HG02623 (cell line): ENCODE results near the gene UFSP2.

Experiments used
- ATAC-seq: cut with Tn5 transposase; IDR thresholded peaks from one replicate; pipeline ENCODE4 v1.9.1; 2021; ENCODE audit warnings: moderate library complexity; ENCODE audit not compliant: unreplicated experiment

The UFSP2 gene, protein sequence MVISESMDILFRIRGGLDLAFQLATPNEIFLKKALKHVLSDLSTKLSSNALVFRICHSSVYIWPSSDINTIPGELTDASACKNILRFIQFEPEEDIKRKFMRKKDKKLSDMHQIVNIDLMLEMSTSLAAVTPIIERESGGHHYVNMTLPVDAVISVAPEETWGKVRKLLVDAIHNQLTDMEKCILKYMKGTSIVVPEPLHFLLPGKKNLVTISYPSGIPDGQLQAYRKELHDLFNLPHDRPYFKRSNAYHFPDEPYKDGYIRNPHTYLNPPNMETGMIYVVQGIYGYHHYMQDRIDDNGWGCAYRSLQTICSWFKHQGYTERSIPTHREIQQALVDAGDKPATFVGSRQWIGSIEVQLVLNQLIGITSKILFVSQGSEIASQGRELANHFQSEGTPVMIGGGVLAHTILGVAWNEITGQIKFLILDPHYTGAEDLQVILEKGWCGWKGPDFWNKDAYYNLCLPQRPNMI

GRCh38 chr4:185425647-185426352, at the start of gene UFSP2:
Gene UFSP2, minus strand, starts transcription at chr4:185425964. Its CDS starts 96 bp downstream, at chr4:185425868.
- peak; percentile 90 for ATAC-seq

GRCh38 chr4:185473247-185473646, 47.5 kb upstream of the UFSP2 start:
- ATAC-seq = no peak

- no peak for ATAC-seq
Measured at GRCh38 chr4:185472103-185472542, 46.4 kb upstream of the UFSP2 start.

GRCh38 chr4:185471235-185472102, 45.7 kb upstream of the UFSP2 start, which contains the start of gene CCDC110:
Gene CCDC110, minus strand, starts transcription at chr4:185471733. Its CDS starts 50 bp downstream, at chr4:185471683.
- ATAC-seq = peak; percentile 90

DNA sequence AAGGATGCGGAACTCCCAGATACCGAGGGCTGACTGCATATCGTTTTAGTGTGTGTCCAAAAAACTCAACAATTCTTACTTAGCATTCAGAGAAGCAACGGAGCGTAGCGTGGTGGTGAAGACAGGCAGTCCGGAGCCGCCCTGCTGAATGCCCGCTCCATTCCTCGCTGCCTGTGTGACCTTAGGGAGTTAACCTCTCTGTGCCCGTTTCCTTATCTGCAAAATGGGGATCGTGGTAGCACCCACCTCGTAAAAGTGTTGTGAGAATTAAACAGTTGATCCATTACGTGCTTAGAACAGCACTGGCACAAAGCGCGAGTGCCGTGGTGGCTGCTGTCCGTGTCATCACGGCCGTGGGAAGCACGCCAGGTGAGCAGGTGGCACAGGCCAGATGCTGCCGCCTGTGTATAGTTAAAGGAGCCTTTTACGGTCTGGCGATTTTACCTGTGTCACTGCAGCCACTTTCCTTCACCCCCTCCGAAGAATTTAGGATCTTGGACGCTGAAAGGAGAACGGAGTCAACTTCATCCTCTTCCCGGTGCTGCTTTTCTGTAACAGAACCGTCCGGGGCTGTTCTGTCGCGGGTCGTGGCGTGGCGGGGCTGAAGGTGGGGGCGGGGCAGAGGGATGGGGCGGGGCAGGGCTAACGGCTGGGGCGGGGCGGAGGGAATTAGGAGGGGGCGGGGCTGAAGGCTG, 44.9 kb upstream of the UFSP2 start:
- no peak for ATAC-seq

DNA sequence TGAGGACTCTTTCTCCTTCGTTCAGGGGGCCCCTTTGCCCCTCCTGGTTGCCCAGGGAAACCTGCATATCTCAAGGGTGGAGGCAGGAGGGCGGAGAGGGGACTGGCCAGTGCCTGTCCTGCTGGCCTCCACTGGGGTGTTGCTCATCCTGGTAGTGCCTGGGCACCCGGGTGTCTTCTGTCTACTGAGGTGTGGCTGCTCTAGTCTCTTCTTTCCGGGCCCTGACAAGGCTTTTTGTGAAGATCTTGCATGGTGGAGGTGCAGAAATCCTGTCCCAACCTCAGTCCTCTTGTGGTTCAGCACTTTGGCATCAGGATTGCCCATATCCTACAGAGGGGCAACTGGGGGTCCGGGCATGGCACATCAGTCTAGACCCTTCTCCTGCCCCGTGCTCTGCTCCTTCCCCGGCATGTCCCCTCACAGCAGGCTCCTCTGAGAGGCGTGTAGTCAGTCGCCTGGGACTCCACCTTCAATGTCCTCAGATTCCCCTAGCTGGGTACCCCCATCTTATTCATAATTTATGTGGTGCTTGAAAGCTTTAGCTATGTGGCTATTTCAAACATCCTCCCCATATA, 43.9 kb upstream of the UFSP2 start:
- no peak for ATAC-seq

GRCh38 chr4:185468999-185469398, 43.2 kb upstream of the UFSP2 start:
- ATAC-seq = no peak

- no peak for ATAC-seq
Measured at GRCh38 chr4:185467991-185468390, 42.2 kb upstream of the UFSP2 start.

DNA sequence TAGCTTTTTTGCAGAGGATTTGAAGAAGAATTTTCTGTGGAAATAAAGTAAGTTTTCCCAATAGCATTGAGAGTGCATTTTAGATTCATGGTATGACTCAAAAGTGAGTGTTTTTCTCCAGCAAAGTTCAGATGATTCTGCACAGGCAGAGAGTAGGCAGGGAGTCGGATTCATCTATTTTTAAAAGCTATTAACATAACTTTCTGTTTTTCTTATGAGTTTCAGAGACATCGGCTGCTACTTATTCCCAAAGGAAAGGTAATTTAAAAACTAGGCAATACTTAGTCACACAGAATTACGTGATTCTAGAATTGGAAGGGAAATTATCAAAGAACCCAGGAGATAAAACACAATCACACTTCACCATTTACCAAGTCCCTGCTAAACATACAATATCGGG, 41.3 kb upstream of the UFSP2 start:
- ATAC-seq = no peak

DNA sequence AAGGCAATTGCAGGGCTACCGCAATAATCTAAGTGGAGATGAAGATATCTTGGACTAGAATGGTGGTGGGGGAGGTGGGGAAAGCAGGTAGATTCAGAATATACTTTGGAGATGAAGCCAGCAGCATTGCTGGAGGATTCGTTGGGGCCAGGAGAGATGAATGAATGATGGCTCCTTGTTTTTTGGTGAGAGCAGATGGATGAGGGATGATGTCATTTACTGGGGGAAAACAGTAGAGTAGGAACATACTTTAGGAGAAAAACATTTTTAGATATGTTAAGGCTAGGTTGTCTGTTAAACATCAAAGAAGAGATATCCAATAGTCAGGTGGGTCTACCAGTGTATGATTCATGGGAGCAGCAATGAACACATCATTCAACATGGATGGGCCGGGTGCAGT, 39.9 kb upstream of the UFSP2 start:
- no peak for ATAC-seq

DNA sequence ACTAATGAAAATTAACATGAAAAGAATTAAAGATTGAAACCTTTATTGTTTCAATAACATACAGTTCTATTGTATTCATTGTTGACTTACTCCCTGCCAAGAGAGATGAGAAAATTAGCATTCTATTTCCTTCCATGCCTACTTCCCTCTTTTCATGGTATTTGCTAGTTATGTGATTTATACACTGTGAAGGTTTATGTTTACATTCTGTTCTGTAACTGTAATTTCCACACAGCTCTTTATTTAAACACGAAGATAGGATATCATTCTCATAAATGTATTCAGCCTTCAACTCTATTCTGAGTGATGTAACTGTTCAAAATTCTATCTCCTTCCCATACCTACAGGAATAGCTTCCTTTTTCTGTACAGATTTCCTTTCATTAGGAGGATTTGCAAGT, 39.1 kb upstream of the UFSP2 start:
- ATAC-seq = no peak

DNA sequence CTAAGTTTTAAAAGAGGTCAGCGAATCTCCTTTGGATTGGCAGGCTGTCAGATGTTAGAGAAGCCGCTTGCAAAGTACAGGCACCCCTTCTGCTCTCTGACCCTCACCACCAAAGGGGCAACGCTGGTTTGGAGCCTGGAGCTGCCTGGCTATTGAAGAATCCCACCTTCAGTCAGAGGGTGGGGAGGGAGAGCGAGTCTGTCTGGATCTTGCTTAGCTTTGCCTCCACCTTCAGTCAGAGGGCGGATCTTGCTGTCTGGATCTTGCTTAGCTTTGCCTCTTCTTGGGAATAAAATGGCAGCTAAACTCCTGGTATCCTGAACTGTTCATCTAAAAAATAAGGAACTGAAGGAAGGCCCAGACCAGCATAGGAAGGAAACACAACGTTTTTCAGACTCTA, 38.4 kb upstream of the UFSP2 start:
- ATAC-seq = no peak

- no peak for ATAC-seq
Measured at GRCh38 chr4:185463541-185463940, 37.8 kb upstream of the UFSP2 start.

- no peak for ATAC-seq
Measured at GRCh38 chr4:185461565-185461964, 35.8 kb upstream of the UFSP2 start.

GRCh38 chr4:185457136-185457535, 31.4 kb upstream of the UFSP2 start:
- ATAC-seq = no peak

- ATAC-seq = no peak
Measured at GRCh38 chr4:185456131-185456530, 30.4 kb upstream of the UFSP2 start.

DNA sequence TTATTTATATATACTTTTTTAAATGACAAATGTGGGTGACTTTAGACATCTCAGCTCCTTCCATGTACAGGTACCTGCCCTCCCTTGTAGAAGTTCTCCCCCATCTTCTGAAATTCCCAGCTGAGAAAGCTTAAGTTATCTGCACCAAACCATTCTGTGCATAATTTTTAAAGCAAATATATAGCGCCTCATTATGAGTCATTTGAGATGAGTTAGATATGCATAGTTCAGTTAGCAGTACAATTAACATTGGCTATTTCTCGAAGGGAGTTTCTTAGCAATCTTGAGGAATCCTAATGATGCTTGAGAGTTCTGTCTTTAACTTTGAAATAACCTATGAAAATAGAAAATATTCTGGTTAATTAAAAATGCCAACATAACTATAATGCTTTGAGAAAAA, 19.4 kb upstream of the UFSP2 start:
- ATAC-seq = no peak

DNA sequence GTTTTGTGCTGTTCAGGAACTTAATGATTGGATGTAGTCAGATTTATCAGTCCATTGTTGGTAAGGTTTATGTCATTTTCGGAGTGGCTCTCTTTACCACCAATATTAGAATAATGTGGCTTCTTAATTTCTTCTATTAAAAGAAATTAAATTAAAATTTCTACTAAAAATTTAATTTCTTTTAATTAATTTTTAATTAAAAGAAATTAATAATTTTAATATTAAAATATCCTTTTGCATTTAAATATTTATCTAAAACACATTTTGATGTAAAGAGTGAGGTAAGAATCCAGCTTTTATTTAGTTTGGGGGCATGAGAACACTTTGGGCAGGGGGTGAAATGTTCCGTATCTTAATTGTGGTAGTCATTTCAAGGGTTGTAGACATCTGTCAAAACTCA, 15.7 kb upstream of the UFSP2 start:
- no peak for ATAC-seq

GRCh38 chr4:185437809-185438208, 12.0 kb upstream of the UFSP2 start:
- no peak for ATAC-seq

- ATAC-seq = no peak
Measured at GRCh38 chr4:185435466-185435865, 9.7 kb upstream of the UFSP2 start.
